GM10266 (cell line): Measurements from ENCODE around the gene ZNF219.

Experiments used
- DNase-seq: peaks from one replicate; pipeline ENCODE4 v3.0.0; 2012; ENCODE audit errors: extremely low spot score
- CTCF ChIP-seq: IDR thresholded peaks from 2 replicates; pipeline ENCODE4 v1.5.1; 2012; ENCODE audit warnings: mild to moderate bottlenecking, low read depth; ENCODE audit not compliant: control insufficient read depth, insufficient read depth; ENCODE audit errors: missing control alignments

Gene ZNF219

GRCh38 chr14:21101802-21102413 lies 3.5 kb upstream of the ZNF219 start:
- peak; percentile 12 for DNase-seq
- TF ChIP-seq CTCF = no peak

GRCh38 chr14:21100931-21101330 lies 2.5 kb upstream of the ZNF219 start, which contains the start of gene TMEM253:
Gene TMEM253 (plus strand): TSS chr14:21101066. CDS start chr14:21101344, 278 bp downstream.
- no peak for TF ChIP-seq CTCF

GRCh38 chr14:21099596-21099985 lies 1.1 kb upstream of the ZNF219 start:
- TF ChIP-seq CTCF = no peak
- no peak for DNase-seq

More at GRCh38 chr14:21100931-21101330, 2.5 kb upstream of the ZNF219 start, which contains the start of gene TMEM253:
- DNase-seq = peak; percentile 8

GRCh38 chr14:21098892-21099595 lies 589 bp upstream of the ZNF219 start:
- peak; percentile 20 for DNase-seq
- TF ChIP-seq CTCF = no peak

- DNase-seq = peak; percentile 42
- no peak for TF ChIP-seq CTCF
Observed at GRCh38 chr14:21097636-21098075, 799 bp downstream of the ZNF219 start.

DNA sequence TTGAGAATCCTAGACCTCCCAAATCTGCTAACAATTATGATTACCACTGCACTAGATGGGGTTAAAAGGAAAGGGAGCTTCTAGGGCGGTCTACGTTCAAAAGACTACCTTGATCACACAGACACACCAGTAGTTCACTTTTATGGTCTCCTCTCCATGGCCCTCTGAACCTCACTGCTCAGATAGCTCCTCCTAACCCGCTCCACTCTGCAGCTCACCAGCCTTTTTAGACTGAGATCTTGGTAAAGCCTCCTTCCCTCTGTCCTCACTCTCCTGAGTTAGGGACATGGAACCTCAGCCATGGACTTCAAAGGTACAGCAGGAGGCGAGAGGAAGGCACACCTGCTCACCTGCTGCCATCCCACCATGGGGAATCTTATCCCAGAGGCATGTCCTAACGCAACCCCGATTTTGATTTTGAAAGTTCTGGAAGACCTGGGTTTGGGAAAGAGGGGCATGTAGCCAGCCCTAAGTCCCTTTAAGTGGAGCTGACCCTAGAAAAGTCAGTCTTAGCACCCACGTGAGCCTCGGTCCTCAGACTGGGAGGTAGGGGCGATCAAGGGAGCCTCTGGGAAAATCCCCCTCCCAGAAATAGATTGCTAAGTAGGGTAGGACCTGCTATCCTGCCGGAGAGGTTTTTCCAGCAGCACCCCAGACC lies 1.3 kb downstream of the ZNF219 start:
- TF ChIP-seq CTCF = no peak
- peak; percentile 28 for DNase-seq
